ENCODE results near the gene ZNF385D.

ZNF385D gene

GRCh38 chr3:21624524-21624923 is 126.5 kb downstream of the ZNF385D start:
- Histone ChIP-seq H3K4me3 (replicated peaks; ENCODE audit: low read depth, low read length) (no peak overlapping the region), H3K36me3 (ENCODE audit: control insufficient read depth, insufficient read depth, low read length) (no peaks in the 10 kb centered on the region), H3K27me3 (replicated peaks; ENCODE audit: control insufficient read depth, insufficient read depth, low read length) (no peaks in the 10 kb centered on the region)
- DNase-seq (ENCODE audit: extremely low read depth, insufficient read length), result no peak
- no peak for TF ChIP-seq CTCF (IDR thresholded peaks at IDR 0.05; ENCODE audit: insufficient read depth, low read length, poor library complexity, severe bottlenecking)

GRCh38 chr3:21621181-21621651 is 129.8 kb downstream of the ZNF385D start:
- Histone ChIP-seq H3K4me3 (replicated peaks; ENCODE audit: low read depth, low read length) (no peak overlapping the region), H3K27me3 (replicated peaks; ENCODE audit: control insufficient read depth, insufficient read depth, low read length) (no peaks in the 10 kb centered on the region), H3K36me3 (ENCODE audit: control insufficient read depth, insufficient read depth, low read length) (no peaks in the 10 kb centered on the region)
- DNase-seq (ENCODE audit: extremely low read depth, insufficient read length), result no peak
- TF ChIP-seq CTCF (IDR thresholded peaks at IDR 0.05; ENCODE audit: insufficient read depth, low read length, poor library complexity, severe bottlenecking), result no peak

DNA sequence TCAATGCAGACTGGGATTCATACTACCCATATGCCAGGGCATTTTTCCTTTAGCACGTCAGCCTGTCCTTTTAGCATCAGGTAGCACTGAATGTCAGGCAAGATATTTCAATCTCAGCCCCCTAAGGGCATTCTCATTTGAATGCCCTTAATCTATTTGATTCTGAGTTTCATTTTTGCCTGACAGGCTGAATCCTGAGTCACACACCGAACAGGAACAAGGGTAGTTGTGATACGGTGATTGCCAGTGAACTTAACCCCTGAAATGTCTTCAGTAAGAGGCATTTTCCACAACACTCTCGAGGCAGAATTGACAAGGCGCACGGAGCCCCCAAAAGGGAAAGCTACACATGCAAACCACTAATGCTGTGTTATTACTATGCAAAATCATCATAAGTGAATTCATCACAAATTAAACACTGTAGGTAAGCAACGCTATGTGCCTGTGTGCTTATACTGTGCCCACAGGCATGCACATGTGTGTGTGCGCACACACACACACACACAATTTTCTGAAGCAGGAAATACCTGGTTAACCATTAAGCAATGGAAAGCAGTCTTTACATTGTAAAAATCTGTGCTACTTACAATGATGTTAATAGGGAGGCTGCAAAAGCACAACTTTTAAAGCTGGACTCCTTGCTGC is 130.4 kb downstream of the ZNF385D start:
- TF ChIP-seq CTCF (IDR thresholded peaks at IDR 0.05; ENCODE audit: insufficient read depth, low read length, poor library complexity, severe bottlenecking), result no peak
- DNase-seq (ENCODE audit: extremely low read depth, insufficient read length), result no peak
- H3K27me3 ChIP-seq (replicated peaks; ENCODE audit: control insufficient read depth, insufficient read depth, low read length), result no peaks in the 10 kb centered on the region
- no peaks in the 10 kb centered on the region for H3K36me3 ChIP-seq (ENCODE audit: control insufficient read depth, insufficient read depth, low read length)
- no peak overlapping the region for H3K4me3 ChIP-seq (replicated peaks; ENCODE audit: low read depth, low read length)

DNA sequence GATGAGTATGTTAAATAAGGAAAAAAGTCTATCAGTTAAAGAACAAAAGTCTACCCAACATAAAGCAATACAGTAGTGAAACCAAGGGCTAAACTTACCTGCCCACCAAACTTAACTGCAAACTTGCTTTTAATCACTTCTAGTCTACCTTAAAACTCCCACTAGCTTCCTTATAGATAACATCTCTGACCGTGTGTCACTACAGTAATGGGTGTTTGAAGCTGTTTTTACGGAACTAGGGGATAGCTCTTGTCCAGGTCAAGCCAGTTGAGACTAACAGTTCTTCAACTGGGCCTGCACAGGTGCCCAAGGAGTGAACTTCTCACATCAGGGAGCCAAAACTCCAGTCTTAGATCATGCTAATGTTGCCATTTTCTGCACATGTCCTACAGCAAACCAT is 132.3 kb downstream of the ZNF385D start:
- H3K27me3 ChIP-seq (replicated peaks; ENCODE audit: control insufficient read depth, insufficient read depth, low read length), result no peaks in the 10 kb centered on the region
- no peak for DNase-seq (ENCODE audit: extremely low read depth, insufficient read length)

DNA sequence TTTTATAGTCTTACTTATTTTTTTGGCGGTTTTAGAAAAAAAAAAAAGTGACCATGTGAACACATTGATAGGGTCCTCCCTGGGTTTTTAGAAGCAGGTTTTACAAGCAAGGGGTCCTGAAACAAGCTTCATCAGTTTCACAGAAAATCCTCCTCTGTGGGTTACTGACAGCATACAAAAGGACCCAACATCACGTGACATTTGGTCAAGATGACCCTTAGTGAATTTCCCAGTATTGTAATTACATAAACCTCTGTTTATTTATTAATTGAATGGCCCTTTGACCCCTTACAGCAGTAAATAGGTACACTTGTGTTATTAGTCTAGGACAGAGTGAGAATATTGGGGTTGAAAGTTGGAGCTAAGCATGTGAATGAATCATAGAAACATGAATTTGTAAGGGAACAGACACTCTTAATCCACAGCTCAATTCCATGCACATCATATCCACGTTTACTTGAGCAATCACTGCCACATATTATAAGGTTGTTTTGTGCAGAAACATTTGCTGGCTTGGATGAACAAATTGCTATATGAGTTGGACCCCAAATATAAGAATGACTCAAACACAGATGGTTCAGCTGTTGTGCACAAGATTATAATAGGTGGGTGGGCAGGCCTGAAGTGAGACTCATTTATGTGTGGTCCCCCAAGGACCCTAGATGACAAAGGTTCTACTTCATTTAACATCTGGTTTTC is 137.5 kb downstream of the ZNF385D start:
- DNase-seq (ENCODE audit: extremely low read depth, insufficient read length), result no peak
- no peak for TF ChIP-seq CTCF (IDR thresholded peaks at IDR 0.05; ENCODE audit: insufficient read depth, low read length, poor library complexity, severe bottlenecking)
- Histone ChIP-seq H3K4me3 (replicated peaks; ENCODE audit: low read depth, low read length) (no peak overlapping the region), H3K27me3 (replicated peaks; ENCODE audit: control insufficient read depth, insufficient read depth, low read length) (no peaks in the 10 kb centered on the region), H3K36me3 (ENCODE audit: control insufficient read depth, insufficient read depth, low read length) (no peaks in the 10 kb centered on the region)

More for the DNA sequence above, 132.3 kb downstream of the ZNF385D start:
- Histone ChIP-seq H3K36me3 (ENCODE audit: control insufficient read depth, insufficient read depth, low read length) (no peaks in the 10 kb centered on the region), H3K4me3 (replicated peaks; ENCODE audit: low read depth, low read length) (no peak overlapping the region)
- no peak for TF ChIP-seq CTCF (IDR thresholded peaks at IDR 0.05; ENCODE audit: insufficient read depth, low read length, poor library complexity, severe bottlenecking)

All from GM06990 (cell line).